ENCODE measurements around the gene CETN1.

The CETN1 gene

DNA sequence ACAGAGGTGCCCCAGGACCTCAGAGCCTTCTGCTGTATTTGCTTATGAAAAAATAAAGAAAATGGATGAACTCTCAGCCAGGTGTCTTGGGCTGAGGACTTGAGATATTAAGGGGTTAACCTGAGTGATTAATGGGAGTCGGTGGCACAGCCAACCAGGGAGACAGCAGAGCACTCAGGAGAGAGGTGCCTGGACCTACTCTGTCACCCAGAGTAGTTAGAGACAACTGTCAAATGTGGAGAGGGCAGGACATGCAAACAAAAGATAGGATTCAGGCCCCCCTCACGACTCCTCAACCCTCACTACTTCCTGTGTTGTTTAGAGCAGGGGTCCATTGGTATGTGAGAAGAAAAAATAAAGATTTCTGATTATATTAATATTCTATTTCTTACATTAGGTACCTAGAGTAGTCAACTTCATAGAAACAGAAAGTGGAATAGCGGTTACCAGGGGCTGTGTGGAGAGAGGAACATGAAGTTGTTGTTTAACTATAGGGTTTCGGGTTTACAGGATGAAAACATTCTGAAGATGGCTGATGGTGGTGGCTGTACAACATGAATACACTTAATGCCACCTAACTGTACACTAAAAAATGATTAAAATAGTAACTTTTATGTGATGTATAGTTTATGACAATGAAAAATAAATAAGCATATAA lies 28.6 kb upstream of the CETN1 start:
- H3K9ac ChIP-seq (ENCODE audit: low read length): no peak overlapping the region
- H2AFZ ChIP-seq (ENCODE audit: low read depth, low read length, severe bottlenecking): no peak overlapping the region
- H3F3A ChIP-seq (ENCODE audit: insufficient read depth): no peaks in the 10 kb centered on the region
- TF ChIP-seq EZH2phosphoT487 (conservative IDR thresholded peaks at IDR 0.05; ENCODE audit: low read length): no peak
- TF ChIP-seq, protein P1, sequence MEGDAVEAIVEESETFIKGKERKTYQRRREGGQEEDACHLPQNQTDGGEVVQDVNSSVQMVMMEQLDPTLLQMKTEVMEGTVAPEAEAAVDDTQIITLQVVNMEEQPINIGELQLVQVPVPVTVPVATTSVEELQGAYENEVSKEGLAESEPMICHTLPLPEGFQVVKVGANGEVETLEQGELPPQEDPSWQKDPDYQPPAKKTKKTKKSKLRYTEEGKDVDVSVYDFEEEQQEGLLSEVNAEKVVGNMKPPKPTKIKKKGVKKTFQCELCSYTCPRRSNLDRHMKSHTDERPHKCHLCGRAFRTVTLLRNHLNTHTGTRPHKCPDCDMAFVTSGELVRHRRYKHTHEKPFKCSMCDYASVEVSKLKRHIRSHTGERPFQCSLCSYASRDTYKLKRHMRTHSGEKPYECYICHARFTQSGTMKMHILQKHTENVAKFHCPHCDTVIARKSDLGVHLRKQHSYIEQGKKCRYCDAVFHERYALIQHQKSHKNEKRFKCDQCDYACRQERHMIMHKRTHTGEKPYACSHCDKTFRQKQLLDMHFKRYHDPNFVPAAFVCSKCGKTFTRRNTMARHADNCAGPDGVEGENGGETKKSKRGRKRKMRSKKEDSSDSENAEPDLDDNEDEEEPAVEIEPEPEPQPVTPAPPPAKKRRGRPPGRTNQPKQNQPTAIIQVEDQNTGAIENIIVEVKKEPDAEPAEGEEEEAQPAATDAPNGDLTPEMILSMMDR (IDR thresholded peaks at IDR 0.05; ENCODE audit: insufficient read depth, low read length, poor library complexity, severe bottlenecking): no peak
- no peaks in the 10 kb centered on the region for H3K9me3 ChIP-seq (ENCODE audit: insufficient read depth, low read length)
- H3K9me2 ChIP-seq (replicated peaks; ENCODE audit: insufficient read depth, low read length): no peaks in the 10 kb centered on the region
- no peaks in the 10 kb centered on the region for H3K79me2 ChIP-seq (ENCODE audit: insufficient read depth, low read length)
- H3K27me3 ChIP-seq (ENCODE audit: low read length): no peaks in the 10 kb centered on the region
- no peak overlapping the region for H3K4me3 ChIP-seq (ENCODE audit: insufficient read depth, low read length, poor library complexity, severe bottlenecking)
- H3K27ac ChIP-seq (ENCODE audit: low read depth, low read length): no peak overlapping the region
- no peak overlapping the region for H3K4me2 ChIP-seq (ENCODE audit: low read depth, low read length, poor library complexity, severe bottlenecking)
- H3K36me3 ChIP-seq (ENCODE audit: low read length): no peaks in the 10 kb centered on the region
- H4K20me1 ChIP-seq (ENCODE audit: low read depth, low read length): no peaks in the 10 kb centered on the region

DNA sequence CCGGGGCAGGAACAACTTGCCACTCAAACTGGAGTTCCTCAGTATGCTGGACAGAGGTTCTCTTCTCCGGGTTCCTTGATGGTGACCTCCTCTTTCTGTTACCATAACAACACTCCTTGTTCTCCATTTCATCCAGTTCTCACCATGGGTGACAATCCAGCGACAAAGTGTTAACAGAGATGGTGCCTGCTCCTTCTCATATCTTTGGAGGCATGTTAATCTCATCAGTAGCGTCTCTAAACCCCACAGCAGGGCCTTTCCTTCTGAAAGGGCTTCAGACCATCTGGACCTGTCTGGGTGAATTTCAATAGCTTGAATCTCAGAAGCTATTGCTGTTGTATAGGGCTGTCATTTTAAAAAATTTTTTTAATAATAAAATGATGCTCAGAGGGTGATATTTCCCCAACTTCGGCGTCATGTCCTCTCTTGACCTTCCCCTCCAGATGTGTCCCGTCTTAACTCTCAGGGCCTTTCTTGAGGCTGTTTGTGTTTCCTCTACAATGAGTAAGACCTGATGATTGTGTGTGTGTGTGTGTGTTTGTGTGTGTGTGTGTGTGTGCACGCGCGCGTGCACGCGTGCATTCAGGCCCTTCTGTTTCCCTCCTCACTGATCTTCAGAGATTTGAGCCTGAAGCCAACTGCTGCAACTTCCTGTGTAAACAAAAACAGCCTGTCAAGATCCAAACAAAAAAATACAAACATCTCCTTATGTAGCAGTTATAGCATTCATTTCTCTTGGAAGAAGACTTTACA lies 24.3 kb upstream of the CETN1 start:
- no peak overlapping the region for H3K4me3 ChIP-seq (ENCODE audit: insufficient read depth, low read length, poor library complexity, severe bottlenecking)
- TF ChIP-seq, protein P1 (IDR thresholded peaks at IDR 0.05; ENCODE audit: insufficient read depth, low read length, poor library complexity, severe bottlenecking): no peak
- TF ChIP-seq EZH2phosphoT487 (conservative IDR thresholded peaks at IDR 0.05; ENCODE audit: low read length): no peak
- no peaks in the 10 kb centered on the region for H3K27me3 ChIP-seq (ENCODE audit: low read length)
- H4K20me1 ChIP-seq (ENCODE audit: low read depth, low read length): no peaks in the 10 kb centered on the region
- no peak overlapping the region for H3K27ac ChIP-seq (ENCODE audit: low read depth, low read length)
- no peak overlapping the region for H3K4me2 ChIP-seq (ENCODE audit: low read depth, low read length, poor library complexity, severe bottlenecking)
- no peak overlapping the region for H2AFZ ChIP-seq (ENCODE audit: low read depth, low read length, severe bottlenecking)
- no peaks in the 10 kb centered on the region for H3K9me3 ChIP-seq (ENCODE audit: insufficient read depth, low read length)
- H3K9ac ChIP-seq (ENCODE audit: low read length): no peak overlapping the region
- H3K79me2 ChIP-seq (ENCODE audit: insufficient read depth, low read length): no peaks in the 10 kb centered on the region
- no peaks in the 10 kb centered on the region for H3K36me3 ChIP-seq (ENCODE audit: low read length)
- H3K9me2 ChIP-seq (replicated peaks; ENCODE audit: insufficient read depth, low read length): no peaks in the 10 kb centered on the region
- no peaks in the 10 kb centered on the region for H3F3A ChIP-seq (ENCODE audit: insufficient read depth)

DNA sequence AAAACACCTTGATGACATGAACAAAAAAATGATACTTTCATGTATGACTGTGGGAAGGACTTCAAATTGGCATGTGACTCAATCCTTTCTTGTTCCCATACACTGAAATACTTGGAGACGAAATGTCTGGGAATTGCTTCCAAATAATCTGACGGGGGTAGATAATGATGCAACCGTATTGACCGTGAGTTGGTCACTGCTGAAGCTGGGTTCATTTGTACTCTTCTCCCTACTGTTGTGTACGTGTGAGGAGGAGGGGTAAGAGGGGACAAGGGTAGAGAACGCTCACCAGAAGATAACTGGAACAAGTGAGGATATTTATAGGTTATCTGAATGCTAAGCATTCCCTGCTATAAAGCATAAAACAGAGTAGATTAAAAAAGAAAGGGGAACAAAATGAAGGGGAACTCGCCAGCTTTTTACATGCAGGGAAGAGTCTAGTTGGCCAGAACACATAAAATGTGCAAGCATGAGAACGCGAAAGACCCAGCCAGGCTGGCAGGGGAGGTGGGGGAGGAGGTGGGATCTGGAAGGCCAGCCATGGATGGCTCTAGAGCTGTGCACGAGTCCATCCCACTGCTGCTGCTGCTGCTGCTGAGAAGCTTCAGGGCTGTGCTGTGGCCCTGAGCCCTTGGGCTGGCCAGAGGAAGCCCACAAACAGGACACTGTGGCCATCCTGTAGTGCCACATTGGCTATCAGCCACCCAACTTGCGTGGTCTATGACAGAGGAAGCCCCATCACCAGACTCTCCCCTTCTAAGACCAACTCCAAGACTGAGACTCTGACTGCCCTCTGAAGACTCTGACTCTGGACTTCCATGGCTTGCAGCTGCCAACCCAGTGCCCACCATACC lies 15.2 kb upstream of the CETN1 start:
- Histone ChIP-seq H3K36me3 (ENCODE audit: low read length) (no peaks in the 10 kb centered on the region), H3K9ac (ENCODE audit: low read length) (no peak overlapping the region), H4K20me1 (ENCODE audit: low read depth, low read length) (no peaks in the 10 kb centered on the region), H3K79me2 (ENCODE audit: insufficient read depth, low read length) (no peaks in the 10 kb centered on the region), H3K9me2 (replicated peaks; ENCODE audit: insufficient read depth, low read length) (no peaks in the 10 kb centered on the region), H3K4me2 (ENCODE audit: low read depth, low read length, poor library complexity, severe bottlenecking) (no peak overlapping the region), H3K9me3 (ENCODE audit: insufficient read depth, low read length) (no peaks in the 10 kb centered on the region), H3K4me3 (ENCODE audit: insufficient read depth, low read length, poor library complexity, severe bottlenecking) (no peak overlapping the region), H2AFZ (ENCODE audit: low read depth, low read length, severe bottlenecking) (no peak overlapping the region), H3F3A (ENCODE audit: insufficient read depth) (no peaks in the 10 kb centered on the region), H3K27ac (ENCODE audit: low read depth, low read length) (no peak overlapping the region), H3K27me3 (ENCODE audit: low read length) (no peaks in the 10 kb centered on the region)
- TF ChIP-seq EZH2phosphoT487 (conservative IDR thresholded peaks at IDR 0.05; ENCODE audit: low read length): no peak
- TF ChIP-seq, protein P1 (IDR thresholded peaks at IDR 0.05; ENCODE audit: insufficient read depth, low read length, poor library complexity, severe bottlenecking): no peak
